Keratinocyte (primary cell): Measurements from ENCODE around the gene ERN2. TPM values are rescaled to one million over a fixed set of nuclear protein-coding genes. Genes with fewer than 3 reads are reported as not detected.

ENCODE experiments used
- DNase-seq: peaks from one replicate; pipeline ENCODE4 v3.0.0-alpha.2; 2011; ENCODE audit warnings: low read depth, missing footprints, low spot score
- FAIRE-seq: peaks from 2 replicates; lab custom pipeline; 2011; peaks lifted over from hg19 to GRCh38; lab: Jason Lieb, UNC
- H2AFZ ChIP-seq: 2 replicates; pipeline ENCODE4 v1.6.0; 2012; ENCODE audit warnings: low read length, control low read depth, inconsistent platforms; ENCODE audit not compliant: control insufficient read depth
- H3K27ac ChIP-seq: 2 replicates; pipeline ENCODE4 v1.5.1; 2011; ENCODE audit warnings: low read length; ENCODE audit not compliant: control insufficient read depth, insufficient read depth
- H3K27me3 ChIP-seq: 3 replicates; pipeline ENCODE4 v1.6.0; 2011; ENCODE audit warnings: low read length; ENCODE audit not compliant: control insufficient read depth, insufficient read depth; ENCODE audit errors: extremely low read depth
- H3K36me3 ChIP-seq, 2 experiments: 2 replicates in 1 of 2; 3 replicates in 1 of 2; pipeline ENCODE4 v1.5.1; 2011; ENCODE audit warnings: low read length in 2 of 2, mild to moderate bottlenecking in 1 of 2; ENCODE audit not compliant: control insufficient read depth in 2 of 2, insufficient read depth in 2 of 2; ENCODE audit errors: extremely low read depth in 1 of 2
- H3K4me1 ChIP-seq: 3 replicates; pipeline ENCODE4 v1.5.1; 2011; ENCODE audit warnings: low read length; ENCODE audit not compliant: control insufficient read depth, insufficient read depth; ENCODE audit errors: extremely low read depth
- H3K4me2 ChIP-seq: 3 replicates; pipeline ENCODE4 v1.6.0; 2011; ENCODE audit warnings: low read depth, low read length; ENCODE audit not compliant: control insufficient read depth, insufficient read depth; ENCODE audit errors: extremely low read depth
- H3K4me3 ChIP-seq, 3 experiments: fragments of 200-600 bp in 1 of 3; sonication (generic) in 1 of 3; 2 replicates in 2 of 3; 3 replicates in 1 of 3; pipeline ENCODE4 v1.5.1; 2011 to 2016; ENCODE audit warnings: low read length in 3 of 3, mild to moderate bottlenecking in 3 of 3, control low read depth in 2 of 3, inconsistent platforms in 1 of 3, low read depth in 1 of 3, mixed read lengths in 1 of 3, mixed run types in 1 of 3, moderate library complexity in 1 of 3; ENCODE audit not compliant: control insufficient read depth in 2 of 3, insufficient read depth in 2 of 3; ENCODE audit errors: extremely low read depth in 1 of 3
- H3K79me2 ChIP-seq: 2 replicates; pipeline ENCODE4 v1.6.0; 2012; ENCODE audit warnings: low read length; ENCODE audit not compliant: control insufficient read depth, insufficient read depth
- H3K9ac ChIP-seq: 3 replicates; pipeline ENCODE4 v1.6.0; 2011; ENCODE audit warnings: low read length; ENCODE audit not compliant: control insufficient read depth, insufficient read depth; ENCODE audit errors: extremely low read depth
- H3K9me1 ChIP-seq: 3 replicates; pipeline ENCODE4 v1.6.0; 2011; ENCODE audit warnings: low read length; ENCODE audit not compliant: control insufficient read depth, insufficient read depth; ENCODE audit errors: extremely low read depth
- H3K9me3 ChIP-seq: 2 replicates; pipeline ENCODE4 v1.5.1; 2012; ENCODE audit warnings: low read depth, low read length; ENCODE audit not compliant: control insufficient read depth
- H4K20me1 ChIP-seq: 3 replicates; pipeline ENCODE4 v1.6.0; 2011; ENCODE audit warnings: low read length; ENCODE audit not compliant: control insufficient read depth, insufficient read depth; ENCODE audit errors: extremely low read depth
- CTCF ChIP-seq, 3 experiments: IDR thresholded peaks in 1 of 3; conservative IDR thresholded peaks in 1 of 3; optimal IDR thresholded peaks in 1 of 3; 2 replicates in 2 of 3; 3 replicates in 1 of 3; pipeline versions ENCODE3 to v1.5.1; 2011; ENCODE audit warnings: low read length in 3 of 3, mild to moderate bottlenecking in 3 of 3, moderate library complexity in 2 of 3, control low read depth in 1 of 3, inconsistent platforms in 1 of 3; ENCODE audit not compliant: insufficient read depth in 2 of 3; ENCODE audit errors: extremely low read depth in 1 of 3
- EZH2 ChIP-seq: IDR thresholded peaks from one replicate; pipeline ENCODE4 v1.6.1; 2012; ENCODE audit warnings: inconsistent platforms, mild to moderate bottlenecking, low read length, moderate library complexity
- dilution Hi-C: fragments of 300-500 bp; cut with MboI; formaldehyde crosslinking; loops from one replicate; pipeline ENCODE4 v1.7.0; 2020; ENCODE audit warnings: low sequenced_read_pairs; ENCODE audit not compliant: extremely low pct_ligation_motif_present
- polyA plus RNA-seq, 5 experiments: library from polyadenylated mRNA; depleted of rRNA in 3 of 5; stranded (reverse) in 3 of 5; stranded (forward) in 1 of 5; unstranded in 1 of 5; fragments of >200 nt; gene quantifications; 1 replicate in 1 of 5; 2 replicates in 3 of 5; 3 replicates in 1 of 5; pipeline versions ENCODE4 v1.2.1 to v1.2.3, GENCODE V29; 2011 to 2012; ENCODE audit warnings: missing spikeins in 2 of 5, low read depth in 1 of 5, low replicate concordance in 1 of 5

The ERN2 gene
- polyA plus RNA-seq, 1 donor (not counting 4 experiments of a cell fraction or from before 2014, with no cell fraction given): not detected

DNA sequence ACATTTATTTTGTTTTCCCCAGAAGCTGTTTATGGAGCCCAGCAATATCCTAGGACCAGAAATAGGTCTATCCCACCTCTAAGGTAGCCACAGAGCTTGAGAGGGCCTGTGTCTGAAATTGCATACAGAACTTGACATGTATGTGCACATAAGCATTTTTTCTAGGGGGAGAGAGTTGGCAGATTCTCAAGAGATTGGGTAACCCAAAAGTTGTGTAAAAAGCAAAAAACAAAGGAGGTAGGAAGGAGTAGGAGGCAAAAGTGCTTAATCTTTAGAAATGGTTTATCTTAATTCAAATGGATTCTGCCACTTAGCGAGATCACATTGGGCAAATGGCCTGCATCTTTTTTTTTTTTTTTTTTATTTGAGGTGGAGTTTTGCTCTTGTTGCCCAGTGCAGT, 30.8 kb downstream of the ERN2 start:
- H3K9ac ChIP-seq: no peak overlapping the region
- peaks cover 23% of the 10 kb centered on the region for H3K4me1 ChIP-seq
- H2AFZ ChIP-seq: no peak overlapping the region
- dilution Hi-C loops: no loop called here
- H3K79me2 ChIP-seq: peaks cover 46% of the 10 kb centered on the region
- FAIRE-seq (no peak), DNase-seq (no peak)
- H3K27me3 ChIP-seq: no peaks in the 10 kb centered on the region
- no peaks in the 10 kb centered on the region for H3K9me1 ChIP-seq
- no peak overlapping the region for H3K4me2 ChIP-seq
- no peak overlapping the region for H3K4me3 ChIP-seq
- H4K20me1 ChIP-seq: peaks cover 12% of the 10 kb centered on the region
- no peak overlapping the region for H3K27ac ChIP-seq
- TF ChIP-seq EZH2 (no peak), CTCF (optimal IDR thresholded peaks at IDR 0.05 in 1 of 3, IDR thresholded peaks at IDR 0.05 in 1 of 3, conservative IDR thresholded peaks at IDR 0.05 in 1 of 3; ENCODE audit: extremely low read depth in 1 of 3, insufficient read depth in 2 of 3, low read length in 3 of 3) (no peak)
- H3K9me3 ChIP-seq: no peaks in the 10 kb centered on the region
- peaks cover 19 to 49% of the 10 kb centered on the region in 2 experiments for H3K36me3 ChIP-seq

DNA sequence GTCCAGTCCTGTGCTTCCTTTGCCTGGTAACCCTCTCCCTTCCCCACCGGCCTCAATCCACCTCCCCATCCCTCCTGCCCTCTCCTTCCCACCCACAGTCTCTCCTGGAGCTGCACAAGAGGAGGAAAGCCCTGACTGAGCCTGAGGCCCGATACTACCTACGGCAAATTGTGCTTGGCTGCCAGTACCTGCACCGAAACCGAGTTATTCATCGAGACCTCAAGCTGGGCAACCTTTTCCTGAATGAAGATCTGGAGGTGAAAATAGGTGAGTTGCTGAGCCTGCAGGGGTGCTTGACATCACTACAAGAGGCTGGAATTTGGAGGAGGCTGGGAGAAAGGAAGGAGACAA, 33.1 kb downstream of the ERN2 start:
- H3K9me1 ChIP-seq: no peaks in the 10 kb centered on the region
- peak overlapping the region; percentile 48 to 82 (median 82) for H3K4me3 ChIP-seq
- dilution Hi-C loops: no loop called here
- peak overlapping the region; percentile 64 for H3K27ac ChIP-seq
- TF ChIP-seq EZH2 (no peak), CTCF (optimal IDR thresholded peaks at IDR 0.05 in 1 of 3, IDR thresholded peaks at IDR 0.05 in 1 of 3, conservative IDR thresholded peaks at IDR 0.05 in 1 of 3; ENCODE audit: extremely low read depth in 1 of 3, insufficient read depth in 2 of 3, low read length in 3 of 3) (no peak)
- peaks cover 46% of the 10 kb centered on the region for H3K79me2 ChIP-seq
- DNase-seq (no peak), FAIRE-seq (no peak)
- peaks cover 12% of the 10 kb centered on the region for H4K20me1 ChIP-seq
- peaks cover 23% of the 10 kb centered on the region for H3K4me1 ChIP-seq
- peak overlapping the region; percentile 89 for H3K4me2 ChIP-seq
- no peak overlapping the region for H2AFZ ChIP-seq
- H3K9me3 ChIP-seq: no peaks in the 10 kb centered on the region
- H3K9ac ChIP-seq: peak overlapping the region; percentile 77
- peaks cover 21 to 39% of the 10 kb centered on the region in 2 experiments for H3K36me3 ChIP-seq
- no peaks in the 10 kb centered on the region for H3K27me3 ChIP-seq
